Endothelial cell of umbilical vein (primary cell): Measurements from ENCODE around the gene KAZN.
A peak's percentile ranks its signal among the peaks of the same experiment; 100 is the strongest.

Experiments
- EZH2 ChIP-seq: IDR thresholded peaks from 2 replicates; pipeline ENCODE4 v1.6.1; 2012; ENCODE audit warnings: borderline replicate concordance, low read depth, mild to moderate bottlenecking, moderate library complexity, low read length, inconsistent platforms; ENCODE audit not compliant: severe bottlenecking
- POLR2A ChIP-seq: IDR thresholded peaks from 2 replicates; pipeline ENCODE4 v1.6.1; 2012; ENCODE audit warnings: low read depth, mild to moderate bottlenecking, control low read depth, low read length
- TF ChIP-seq, protein P1 (sequence below), 2 donors: IDR thresholded peaks; 1 replicate in 1 of 2; 2 replicates in 1 of 2; pipeline ENCODE4 v1.5.1; 2011; ENCODE audit warnings: low read length in 2 of 2, mild to moderate bottlenecking in 2 of 2, moderate library complexity in 2 of 2, control low read depth in 1 of 2, inconsistent platforms in 1 of 2, low read depth in 1 of 2; ENCODE audit not compliant: insufficient read depth in 1 of 2; ENCODE audit errors: extremely low read depth in 1 of 2

DNA sequence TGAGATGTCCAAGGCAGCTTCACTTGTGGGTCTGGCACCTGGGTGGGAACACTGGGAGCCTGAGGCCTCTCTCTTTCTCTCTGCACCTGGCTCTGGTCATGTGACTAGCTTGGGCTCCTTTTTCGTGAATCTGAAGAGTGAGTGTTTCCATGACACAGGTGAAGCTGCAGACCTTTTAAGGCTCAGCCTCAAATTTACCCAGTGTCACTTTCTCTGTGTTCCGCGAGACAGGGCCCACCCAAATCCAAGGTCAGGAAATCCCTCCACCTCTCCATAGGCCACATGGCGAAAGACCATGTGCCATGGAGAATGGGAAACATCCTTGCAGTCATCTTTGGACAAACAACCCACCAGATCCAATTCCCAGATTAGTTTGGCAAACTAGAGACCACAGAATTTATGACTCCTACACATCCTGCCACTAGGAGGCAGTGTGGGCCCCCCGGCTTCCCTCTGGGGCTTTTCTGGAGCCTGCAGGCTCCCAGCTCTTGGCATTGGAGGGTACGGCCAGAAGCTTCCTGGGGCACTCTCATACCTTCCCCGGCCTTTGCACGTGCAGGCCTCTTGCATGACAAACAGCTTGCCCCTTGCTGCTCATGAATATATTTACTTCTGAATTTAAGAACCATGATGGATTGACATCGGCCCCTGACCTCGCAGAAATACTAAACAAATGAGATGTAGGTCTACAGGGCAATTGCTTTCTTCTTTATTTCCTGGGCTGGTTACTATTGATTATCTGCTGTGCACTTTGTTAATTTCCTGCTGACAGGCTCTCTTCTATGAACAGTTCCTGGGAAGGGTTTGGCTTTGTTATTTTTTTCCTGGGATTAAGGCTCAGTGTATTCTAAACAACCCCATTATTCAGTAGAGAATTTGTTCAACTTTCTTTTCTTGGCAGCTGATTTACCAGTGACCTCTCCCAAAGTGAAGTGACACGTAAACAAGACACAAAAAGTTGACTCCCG is 180.7 kb downstream of the KAZN start:
- TF ChIP-seq POLR2A (no peak), EZH2 (no peak)
- TF ChIP-seq, protein P1, sequence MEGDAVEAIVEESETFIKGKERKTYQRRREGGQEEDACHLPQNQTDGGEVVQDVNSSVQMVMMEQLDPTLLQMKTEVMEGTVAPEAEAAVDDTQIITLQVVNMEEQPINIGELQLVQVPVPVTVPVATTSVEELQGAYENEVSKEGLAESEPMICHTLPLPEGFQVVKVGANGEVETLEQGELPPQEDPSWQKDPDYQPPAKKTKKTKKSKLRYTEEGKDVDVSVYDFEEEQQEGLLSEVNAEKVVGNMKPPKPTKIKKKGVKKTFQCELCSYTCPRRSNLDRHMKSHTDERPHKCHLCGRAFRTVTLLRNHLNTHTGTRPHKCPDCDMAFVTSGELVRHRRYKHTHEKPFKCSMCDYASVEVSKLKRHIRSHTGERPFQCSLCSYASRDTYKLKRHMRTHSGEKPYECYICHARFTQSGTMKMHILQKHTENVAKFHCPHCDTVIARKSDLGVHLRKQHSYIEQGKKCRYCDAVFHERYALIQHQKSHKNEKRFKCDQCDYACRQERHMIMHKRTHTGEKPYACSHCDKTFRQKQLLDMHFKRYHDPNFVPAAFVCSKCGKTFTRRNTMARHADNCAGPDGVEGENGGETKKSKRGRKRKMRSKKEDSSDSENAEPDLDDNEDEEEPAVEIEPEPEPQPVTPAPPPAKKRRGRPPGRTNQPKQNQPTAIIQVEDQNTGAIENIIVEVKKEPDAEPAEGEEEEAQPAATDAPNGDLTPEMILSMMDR (IDR thresholded peaks at IDR 0.05; ENCODE audit: extremely low read depth in 1 of 2, insufficient read depth in 1 of 2, low read depth in 1 of 2, low read length in 2 of 2) = peak; percentile 44 to 50
